ENCODE data around the gene CIDEA. TPM values are rescaled to one million over a fixed set of nuclear protein-coding genes. Genes with fewer than 3 reads are reported as not detected.

Gene CIDEA
- total RNA-seq, 4 donors from 2014 or later, result 0.31 to 5.1 (median 0.59) TPM; not detected in 1

GRCh38 chr18:12236141-12236540 lies 18.0 kb upstream of the CIDEA start:
- Histone ChIP-seq H3K4me3 (no peak overlapping the region), H3K9me3 (peaks cover 0 to 4% (median 0%) of the 10 kb centered on the region in 3 donors), H3K36me3 (no peaks in the 10 kb centered on the region), H3K27ac (no peak overlapping the region), H3K27me3 (peaks cover 12% of the 10 kb centered on the region), H3K4me1 (peaks cover 0 to 8% (median 0%) of the 10 kb centered on the region in 3 donors)
- 96 to 100% methylated on average over 3 to 9 of the region's 16 CpGs for WGBS, 2 donors (ENCODE audit: low coverage in 1 of 2)
- ATAC-seq, result no peak
- TF ChIP-seq POLR2AphosphoS5 (IDR thresholded peaks at IDR 0.05) (no peak), EP300 (IDR thresholded peaks at IDR 0.05) (no peak), POLR2A (IDR thresholded peaks at IDR 0.05) (no peak)
- TF ChIP-seq, protein P1, sequence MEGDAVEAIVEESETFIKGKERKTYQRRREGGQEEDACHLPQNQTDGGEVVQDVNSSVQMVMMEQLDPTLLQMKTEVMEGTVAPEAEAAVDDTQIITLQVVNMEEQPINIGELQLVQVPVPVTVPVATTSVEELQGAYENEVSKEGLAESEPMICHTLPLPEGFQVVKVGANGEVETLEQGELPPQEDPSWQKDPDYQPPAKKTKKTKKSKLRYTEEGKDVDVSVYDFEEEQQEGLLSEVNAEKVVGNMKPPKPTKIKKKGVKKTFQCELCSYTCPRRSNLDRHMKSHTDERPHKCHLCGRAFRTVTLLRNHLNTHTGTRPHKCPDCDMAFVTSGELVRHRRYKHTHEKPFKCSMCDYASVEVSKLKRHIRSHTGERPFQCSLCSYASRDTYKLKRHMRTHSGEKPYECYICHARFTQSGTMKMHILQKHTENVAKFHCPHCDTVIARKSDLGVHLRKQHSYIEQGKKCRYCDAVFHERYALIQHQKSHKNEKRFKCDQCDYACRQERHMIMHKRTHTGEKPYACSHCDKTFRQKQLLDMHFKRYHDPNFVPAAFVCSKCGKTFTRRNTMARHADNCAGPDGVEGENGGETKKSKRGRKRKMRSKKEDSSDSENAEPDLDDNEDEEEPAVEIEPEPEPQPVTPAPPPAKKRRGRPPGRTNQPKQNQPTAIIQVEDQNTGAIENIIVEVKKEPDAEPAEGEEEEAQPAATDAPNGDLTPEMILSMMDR (IDR thresholded peaks at IDR 0.05), result no peak

GRCh38 chr18:12236934-12237832 lies 17.0 kb upstream of the CIDEA start:
- Histone ChIP-seq H3K4me1 (peaks cover 0 to 8% (median 0%) of the 10 kb centered on the region in 3 donors), H3K27ac (no peak overlapping the region), H3K36me3 (no peaks in the 10 kb centered on the region), H3K4me3 (no peak overlapping the region), H3K9me3 (no peaks in the 10 kb centered on the region), H3K27me3 (peaks cover 12% of the 10 kb centered on the region)
- TF ChIP-seq POLR2A (IDR thresholded peaks at IDR 0.05) (no peak), EP300 (IDR thresholded peaks at IDR 0.05) (no peak), POLR2AphosphoS5 (IDR thresholded peaks at IDR 0.05) (no peak)
- TF ChIP-seq, protein P1 (IDR thresholded peaks at IDR 0.05), result peak; percentile 64 to 95 (median 76)
- 26 to 58% methylated on average over 8 to 10 of the region's 33 CpGs for WGBS, 2 donors (ENCODE audit: low coverage in 1 of 2)
- peak; percentile 92 for ATAC-seq

- TF ChIP-seq, protein P1 (IDR thresholded peaks at IDR 0.05), result no peak
- TF ChIP-seq POLR2AphosphoS5 (IDR thresholded peaks at IDR 0.05), result no peak
- TF ChIP-seq POLR2A (IDR thresholded peaks at IDR 0.05), result no peak
- TF ChIP-seq EP300 (IDR thresholded peaks at IDR 0.05), result no peak
- no peak overlapping the region for H3K27ac ChIP-seq
- no peak overlapping the region for H3K4me3 ChIP-seq
- H3K36me3 ChIP-seq, result no peaks in the 10 kb centered on the region
- H3K4me1 ChIP-seq, result peaks cover 0 to 8% (median 0%) of the 10 kb centered on the region in 3 donors
- 30 to 43% methylated on average over 3 of the region's 3 CpGs for WGBS, 2 donors (ENCODE audit: low coverage in 1 of 2)
- peaks cover 12% of the 10 kb centered on the region for H3K27me3 ChIP-seq
- no peaks in the 10 kb centered on the region for H3K9me3 ChIP-seq
- no peak for ATAC-seq
Observed at GRCh38 chr18:12238826-12239225, 15.3 kb upstream of the CIDEA start.

GRCh38 chr18:12239431-12239830 lies 14.7 kb upstream of the CIDEA start:
- Histone ChIP-seq H3K4me3 (no peak overlapping the region), H3K36me3 (no peaks in the 10 kb centered on the region), H3K27me3 (peaks cover 12% of the 10 kb centered on the region), H3K9me3 (no peaks in the 10 kb centered on the region), H3K4me1 (peaks cover 0 to 8% (median 0%) of the 10 kb centered on the region in 3 donors), H3K27ac (no peak overlapping the region)
- WGBS, 2 donors (ENCODE audit: low coverage in 1 of 2), result 82 to 83% methylated on average over 6 of the region's 6 CpGs
- TF ChIP-seq EP300 (IDR thresholded peaks at IDR 0.05) (no peak), POLR2A (IDR thresholded peaks at IDR 0.05) (no peak), POLR2AphosphoS5 (IDR thresholded peaks at IDR 0.05) (no peak)
- TF ChIP-seq, protein P1 (IDR thresholded peaks at IDR 0.05), result no peak
- ATAC-seq, result no peak

Measured in gastroesophageal sphincter (tissue), 4 donors.